H1 (cell line): ENCODE results near the gene PTCH1.

ENCODE experiments used
- TF ChIP-seq, protein P1 (sequence below), 3 experiments: IDR thresholded peaks; 1 replicate in 2 of 3; 2 replicates in 1 of 3; pipeline versions ENCODE4 v1.5.1 to v1.6.1; 2011; ENCODE audit warnings: low read length in 3 of 3, mild to moderate bottlenecking in 3 of 3, inconsistent platforms in 2 of 3, low read depth in 1 of 3, moderate library complexity in 1 of 3; ENCODE audit not compliant: insufficient read depth in 1 of 3; ENCODE audit errors: control extremely low read depth in 1 of 3
- TF ChIP-seq, protein P2 (sequence below): IDR thresholded peaks from 2 replicates; pipeline ENCODE4 v1.6.1; 2012; ENCODE audit warnings: inconsistent platforms

DNA sequence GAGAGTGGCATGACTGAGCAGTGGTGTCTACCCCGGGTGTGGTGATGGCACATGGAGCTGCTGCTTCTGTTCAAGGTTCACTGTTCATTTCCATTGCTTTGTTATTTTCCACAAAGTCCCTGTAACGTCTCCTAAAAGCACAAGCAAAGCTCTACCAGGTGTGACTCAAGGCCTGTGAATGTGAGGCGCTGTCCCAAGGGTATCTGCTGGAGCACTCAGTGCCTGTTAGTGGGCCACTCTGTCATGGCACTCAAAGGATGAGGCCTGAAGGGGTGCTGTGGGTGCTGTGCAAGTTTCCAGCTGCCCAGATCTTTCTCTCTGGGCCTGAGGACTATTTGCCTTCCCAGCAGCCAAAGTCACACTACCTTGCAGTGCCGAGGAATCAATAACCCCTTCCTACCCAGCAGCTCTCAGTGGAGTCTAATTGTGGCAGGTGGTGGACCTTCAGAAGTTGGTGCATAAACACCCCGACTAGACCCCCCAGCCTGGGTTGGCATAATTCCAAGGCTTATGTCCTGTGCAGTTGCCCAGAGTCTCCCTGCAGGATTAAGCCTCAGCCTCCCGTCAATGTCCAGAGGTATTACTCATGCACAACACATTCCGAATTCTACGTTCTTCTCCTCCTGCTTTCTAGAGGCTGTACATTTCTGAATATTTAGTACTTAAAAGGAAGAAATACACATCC is 17.4 kb upstream of the PTCH1 start:
- TF ChIP-seq, protein P1, sequence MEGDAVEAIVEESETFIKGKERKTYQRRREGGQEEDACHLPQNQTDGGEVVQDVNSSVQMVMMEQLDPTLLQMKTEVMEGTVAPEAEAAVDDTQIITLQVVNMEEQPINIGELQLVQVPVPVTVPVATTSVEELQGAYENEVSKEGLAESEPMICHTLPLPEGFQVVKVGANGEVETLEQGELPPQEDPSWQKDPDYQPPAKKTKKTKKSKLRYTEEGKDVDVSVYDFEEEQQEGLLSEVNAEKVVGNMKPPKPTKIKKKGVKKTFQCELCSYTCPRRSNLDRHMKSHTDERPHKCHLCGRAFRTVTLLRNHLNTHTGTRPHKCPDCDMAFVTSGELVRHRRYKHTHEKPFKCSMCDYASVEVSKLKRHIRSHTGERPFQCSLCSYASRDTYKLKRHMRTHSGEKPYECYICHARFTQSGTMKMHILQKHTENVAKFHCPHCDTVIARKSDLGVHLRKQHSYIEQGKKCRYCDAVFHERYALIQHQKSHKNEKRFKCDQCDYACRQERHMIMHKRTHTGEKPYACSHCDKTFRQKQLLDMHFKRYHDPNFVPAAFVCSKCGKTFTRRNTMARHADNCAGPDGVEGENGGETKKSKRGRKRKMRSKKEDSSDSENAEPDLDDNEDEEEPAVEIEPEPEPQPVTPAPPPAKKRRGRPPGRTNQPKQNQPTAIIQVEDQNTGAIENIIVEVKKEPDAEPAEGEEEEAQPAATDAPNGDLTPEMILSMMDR (IDR thresholded peaks at IDR 0.05; ENCODE audit: control extremely low read depth in 1 of 3, insufficient read depth in 1 of 3, low read depth in 1 of 3, low read length in 3 of 3), result no peak
- TF ChIP-seq, protein P2, sequence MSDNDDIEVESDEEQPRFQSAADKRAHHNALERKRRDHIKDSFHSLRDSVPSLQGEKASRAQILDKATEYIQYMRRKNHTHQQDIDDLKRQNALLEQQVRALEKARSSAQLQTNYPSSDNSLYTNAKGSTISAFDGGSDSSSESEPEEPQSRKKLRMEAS, result no peak
